Stimulated activated CD4-positive, alpha-beta T cell treated with anti-CD3 and anti-CD28 coated beads, Interleukin-1b, Interleukin-23, amount 100 ng/mL, for 48 hours (primary cell): ENCODE data around the gene FRA10AC1.

Source experiments
- DNase-seq: peaks from one replicate; pipeline ENCODE4 v3.0.0-alpha.2; 2020

The FRA10AC1 gene

GRCh38 chr10:93622942-93623341, 79.5 kb downstream of the FRA10AC1 start:
- no peak for DNase-seq

- no peak for DNase-seq
Measured at GRCh38 chr10:93620925-93621324, 81.5 kb downstream of the FRA10AC1 start.
